RWPE1 (cell line): Measurements from ENCODE around the gene TSC22D3.

Source experiments
- CTCF ChIA-PET: fragments of 350-600 bp; sonication (Branson Sonifier 250); formaldehyde crosslinking; extraction: SDS; loops from one replicate; lab custom pipeline; 2021; lab: Yijun Ruan, JAX
- POLR2A ChIA-PET: fragments of 400-600 bp; formaldehyde crosslinking; extraction: SDS; loops from one replicate; lab custom pipeline; 2020; ENCODE audit warnings: antibody characterized with exemption; ENCODE audit not compliant: low non-redundant PET; lab: Yijun Ruan, JAX
- DNase-seq: peaks from one replicate; pipeline ENCODE4 v3.0.0; 2012; ENCODE audit warnings: low spot score
- H3K27ac ChIP-seq: fragments of 450-650 bp; 2 replicates; pipeline ENCODE4 v1.5.1; 2017
- CTCF ChIP-seq: fragments of 450-650 bp; conservative IDR thresholded peaks from 2 replicates; pipeline ENCODE4 v1.5.1; 2017; ENCODE audit warnings: low read depth, mild to moderate bottlenecking

The TSC22D3 gene

GRCh38 chrX:107752714-107753113 is 22.9 kb downstream of the TSC22D3 start:
- peak overlapping the region; percentile 66 for H3K27ac ChIP-seq
- TF ChIP-seq CTCF: no peak
- ChIA-PET CTCF (no interaction called here), POLR2A (no interaction called here)
- DNase-seq: no peak

GRCh38 chrX:107752043-107752442 is 23.5 kb downstream of the TSC22D3 start:
- ChIA-PET CTCF (no interaction called here), POLR2A (no interaction called here)
- no peak for TF ChIP-seq CTCF
- DNase-seq: no peak
- peak overlapping the region; percentile 66; the same call in 1 of the 2 replicates for H3K27ac ChIP-seq

GRCh38 chrX:107750861-107751445 is 24.6 kb downstream of the TSC22D3 start:
- CTCF ChIA-PET: no interaction called here
- H3K27ac ChIP-seq: peak overlapping the region; percentile 95
- POLR2A ChIA-PET: no interaction called here
- no peak for TF ChIP-seq CTCF
- DNase-seq: no peak

- CTCF ChIA-PET: no interaction called here
- TF ChIP-seq CTCF: no peak
- no peak for DNase-seq
- POLR2A ChIA-PET: no interaction called here
- peak overlapping the region; percentile 95; the same call in 1 of the 2 replicates for H3K27ac ChIP-seq
These were observed 25.3 kb downstream of the TSC22D3 start for GRCh38 chrX:107750263-107750662.

GRCh38 chrX:107748506-107748905 is 27.1 kb downstream of the TSC22D3 start:
- ChIA-PET POLR2A (no interaction called here), CTCF (interaction anchor here (0.6 kb wide), 1 partner anchor 86 kb away, joined by 3 read pairs; no protein-coding TSS in a partner anchor)
- DNase-seq: no peak
- TF ChIP-seq CTCF: no peak
- peak overlapping the region; percentile 95 for H3K27ac ChIP-seq

- ChIA-PET POLR2A (no interaction called here), CTCF (interaction anchor here (0.6 to 0.8 kb wide), 2 partner anchors 32 to 86 kb away, joined by 3 read pairs; no protein-coding TSS in a partner anchor)
- TF ChIP-seq CTCF: no peak
- H3K27ac ChIP-seq: peak overlapping the region; percentile 95
- peak; percentile 82 for DNase-seq
These were observed 27.9 kb downstream of the TSC22D3 start for GRCh38 chrX:107747596-107748161.
